Measurements from ENCODE around the gene ARHGDIB.

The ARHGDIB gene

DNA sequence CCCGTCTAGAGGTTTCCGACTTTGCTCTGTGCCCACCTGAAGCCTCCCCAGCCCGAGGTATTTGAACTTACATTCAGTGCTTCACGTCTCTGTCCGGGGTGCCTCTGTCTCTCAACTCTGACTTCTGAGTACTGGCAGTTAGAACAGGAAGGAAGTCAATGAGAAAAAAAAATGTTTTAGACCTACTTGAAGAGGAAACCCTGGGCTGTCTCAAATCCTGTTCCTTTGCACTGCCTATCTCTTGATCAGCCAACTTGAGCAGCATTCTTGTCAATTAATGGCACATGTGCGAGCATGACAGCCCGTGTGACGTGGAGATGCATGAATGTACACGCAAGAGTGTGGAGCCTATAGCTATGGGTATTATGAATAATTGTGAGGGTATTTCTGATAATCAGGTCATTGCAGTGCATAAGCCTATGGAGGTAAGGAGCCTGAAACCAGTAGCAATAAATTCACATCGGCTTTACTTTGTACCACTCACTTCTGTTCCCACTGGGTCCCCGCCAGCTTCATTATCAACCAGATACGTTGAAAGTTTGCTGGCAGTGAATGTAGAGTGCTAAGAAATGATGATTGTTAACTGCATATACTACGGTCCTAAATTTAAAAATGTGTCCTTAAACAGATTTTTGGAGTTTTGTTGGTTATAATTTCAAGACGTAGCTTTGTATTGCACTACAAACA, at the start of gene ARHGDIB:
Gene ARHGDIB (minus strand): TSS at position 136 of the 687 bp plus-strand sequence. CDS start 10,889 bp downstream, outside the sequence.
- no peak for DNase-seq

- DNase-seq: no peak
Observed at GRCh38 chr12:15011162-15011561, 49.8 kb upstream of the ARHGDIB start.

GRCh38 chr12:15007551-15007950, 46.1 kb upstream of the ARHGDIB start:
- DNase-seq: no peak

DNA sequence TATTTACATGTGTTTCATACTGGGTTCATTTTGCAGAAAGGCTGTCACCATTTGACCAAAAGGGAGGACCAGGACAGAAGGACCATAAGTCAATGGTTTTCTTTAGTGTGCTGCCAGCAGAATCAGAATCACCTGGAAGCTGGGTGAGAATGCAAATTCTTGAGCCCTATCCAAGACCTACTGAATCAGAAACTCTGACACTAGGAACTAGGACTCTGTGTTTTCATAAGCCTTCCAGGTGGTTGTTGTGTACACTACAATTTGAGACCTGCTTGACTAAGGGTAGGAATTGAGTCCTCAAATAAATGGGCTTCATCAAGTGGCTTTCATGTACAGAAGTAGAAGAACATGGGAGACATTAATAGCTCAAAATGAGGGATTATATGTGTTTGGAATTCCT, 43.7 kb upstream of the ARHGDIB start:
- peak; percentile 87 for DNase-seq

DNA sequence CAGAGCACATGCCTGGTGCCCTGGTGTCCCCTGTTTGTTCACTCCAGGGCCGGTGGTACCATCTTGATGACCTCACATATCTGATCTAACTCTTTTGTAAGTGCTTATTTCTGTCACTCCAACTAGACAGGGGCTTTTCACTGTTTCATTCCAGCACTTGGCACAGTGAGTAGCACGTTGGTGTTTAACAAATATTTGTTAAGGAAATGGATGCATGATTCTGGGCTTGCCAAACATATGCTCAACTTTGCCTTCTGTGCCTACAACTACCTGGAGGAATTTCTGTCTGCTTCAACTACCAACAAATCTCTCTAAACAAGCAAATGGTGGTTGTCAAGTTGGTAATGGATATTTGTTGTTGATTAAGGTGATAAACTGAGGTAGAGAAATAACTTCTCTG, 43.0 kb upstream of the ARHGDIB start:
- DNase-seq: no peak

DNA sequence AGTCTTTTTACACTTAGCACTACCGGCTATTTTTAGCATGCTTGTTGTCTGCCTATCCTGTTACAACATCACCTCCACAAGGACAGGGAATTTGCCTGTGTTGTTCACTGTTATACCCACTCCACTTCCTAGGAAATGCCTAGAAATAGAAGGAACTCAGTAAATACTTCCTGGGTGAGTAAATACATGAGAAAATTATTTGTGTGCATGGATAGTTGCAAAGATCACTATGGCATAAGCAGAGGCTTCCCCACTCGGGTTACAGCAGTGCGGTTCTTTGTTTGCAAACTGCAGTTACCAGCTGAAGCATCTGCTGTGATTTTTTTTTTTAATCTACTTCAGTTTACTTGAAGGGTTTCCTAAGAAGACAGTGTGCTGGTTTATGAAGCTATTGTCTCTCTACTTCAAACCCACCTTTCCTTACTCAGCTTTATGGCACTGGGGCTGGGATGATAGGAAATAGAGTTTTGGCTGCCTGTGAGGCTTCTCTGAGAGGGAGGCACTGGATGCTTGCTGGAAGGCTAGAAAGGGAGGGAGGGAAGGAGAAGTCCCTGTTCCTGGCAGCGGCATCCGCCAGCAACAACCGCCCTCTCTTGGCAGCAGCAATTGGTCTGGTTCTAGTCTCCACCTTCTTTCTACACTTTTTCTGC, 40.5 kb upstream of the ARHGDIB start:
- peak; percentile 42 for DNase-seq

GRCh38 chr12:15000575-15000974, 39.2 kb upstream of the ARHGDIB start:
- DNase-seq: no peak

DNA sequence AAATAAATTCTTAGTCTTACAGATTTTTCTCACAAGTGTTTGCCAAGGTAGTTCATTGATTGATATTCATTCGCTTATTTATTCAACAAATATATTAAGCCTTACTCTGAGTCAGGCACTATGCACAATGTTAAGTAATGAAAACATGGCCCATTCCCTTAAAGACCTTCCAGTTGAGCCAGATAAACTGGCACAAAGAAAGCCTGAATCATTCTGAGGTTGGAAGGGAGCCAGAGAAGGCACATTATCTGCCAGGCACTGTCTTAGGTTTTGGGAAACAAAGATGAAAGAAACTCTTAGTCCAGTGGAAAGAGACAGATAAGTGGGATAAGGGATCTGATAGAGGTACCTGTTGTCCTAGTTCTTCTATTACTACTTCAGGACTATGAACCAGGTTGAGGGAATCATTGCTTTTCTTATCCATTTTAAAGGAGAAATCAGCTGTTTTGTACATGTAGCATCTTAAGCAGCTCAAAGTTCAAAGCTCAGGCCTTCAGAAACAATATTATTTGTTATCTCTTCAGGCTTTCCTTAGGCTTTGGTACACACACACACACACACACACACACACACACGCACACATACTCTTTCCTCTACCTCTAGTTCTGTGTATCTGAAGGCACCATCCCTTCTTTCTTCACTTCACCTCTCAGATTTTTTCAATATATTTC, 38.4 kb upstream of the ARHGDIB start:
- DNase-seq: no peak

DNA sequence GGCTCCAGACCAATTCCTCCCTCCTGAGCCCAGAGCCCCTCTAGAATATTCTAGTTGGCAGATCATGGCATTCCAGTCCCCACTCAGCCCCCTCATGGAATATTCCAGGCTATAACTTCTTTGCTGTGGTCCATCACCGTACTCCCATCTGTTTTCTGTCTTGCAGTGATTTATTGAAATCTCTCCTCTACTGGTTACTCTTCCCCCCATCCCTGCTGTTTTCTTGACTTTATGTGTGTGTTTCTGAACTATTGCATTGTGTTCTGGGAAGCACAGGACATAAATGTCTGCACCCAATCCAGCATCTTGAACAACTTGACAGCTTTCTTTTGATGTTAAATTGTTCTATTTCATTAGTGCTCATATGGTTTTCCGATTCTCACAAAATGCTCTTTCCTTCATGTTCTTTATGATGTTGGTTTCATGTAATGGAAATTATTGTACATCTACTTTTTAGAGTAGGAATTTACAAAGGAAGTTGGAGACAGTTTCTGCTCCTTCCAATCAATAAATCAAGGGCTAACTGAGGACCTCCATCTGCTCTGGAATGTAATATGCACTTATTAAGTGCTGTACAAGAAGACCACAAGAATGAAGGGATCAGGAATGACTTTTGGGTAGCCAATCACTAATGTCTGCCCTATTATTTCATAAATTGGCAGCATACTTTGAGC, 37.8 kb upstream of the ARHGDIB start:
- DNase-seq: no peak

- DNase-seq: no peak
Observed at GRCh38 chr12:14997998-14998397, 36.6 kb upstream of the ARHGDIB start.

DNA sequence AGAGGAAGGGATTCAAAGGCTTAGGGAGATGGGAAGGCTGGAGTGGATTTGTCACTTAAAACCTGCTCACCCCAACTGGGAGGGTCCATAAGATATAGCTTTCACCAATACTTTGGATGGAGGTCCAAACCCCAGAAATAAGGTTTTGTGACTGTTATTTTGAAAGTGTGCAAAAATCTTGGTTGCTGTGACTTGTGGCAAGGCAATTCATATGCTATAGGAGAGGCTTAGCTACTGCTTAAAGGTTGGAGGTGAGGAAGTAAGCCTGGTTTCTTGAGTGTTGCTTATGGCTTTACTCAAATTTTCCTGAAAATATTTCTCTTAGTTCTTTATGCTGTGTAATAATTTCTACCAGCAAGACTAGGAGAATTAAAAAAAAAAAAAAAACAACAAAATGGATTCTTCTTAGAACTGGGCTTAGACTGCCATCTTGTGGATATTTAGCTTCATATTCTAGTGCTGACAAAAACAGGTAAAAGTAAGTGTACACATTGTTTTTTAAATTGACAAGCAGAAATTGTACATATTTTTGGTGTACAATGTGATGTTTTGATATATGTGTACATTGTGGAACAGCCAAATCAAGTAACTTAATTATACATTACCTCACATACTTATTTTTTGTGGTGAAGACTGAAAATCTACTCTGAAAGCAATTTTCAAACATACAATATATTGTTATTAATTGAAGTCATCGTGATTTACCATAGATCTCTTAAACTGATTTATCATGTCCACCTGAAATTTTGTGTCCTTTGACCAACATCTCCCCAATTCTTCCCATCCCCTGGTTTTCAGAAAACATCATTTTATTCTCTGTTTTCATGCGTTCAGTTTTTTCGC, 34.4 kb upstream of the ARHGDIB start:
- peak; percentile 2 for DNase-seq

GRCh38 chr12:14994610-14995009, 33.2 kb upstream of the ARHGDIB start:
- no peak for DNase-seq

DNA sequence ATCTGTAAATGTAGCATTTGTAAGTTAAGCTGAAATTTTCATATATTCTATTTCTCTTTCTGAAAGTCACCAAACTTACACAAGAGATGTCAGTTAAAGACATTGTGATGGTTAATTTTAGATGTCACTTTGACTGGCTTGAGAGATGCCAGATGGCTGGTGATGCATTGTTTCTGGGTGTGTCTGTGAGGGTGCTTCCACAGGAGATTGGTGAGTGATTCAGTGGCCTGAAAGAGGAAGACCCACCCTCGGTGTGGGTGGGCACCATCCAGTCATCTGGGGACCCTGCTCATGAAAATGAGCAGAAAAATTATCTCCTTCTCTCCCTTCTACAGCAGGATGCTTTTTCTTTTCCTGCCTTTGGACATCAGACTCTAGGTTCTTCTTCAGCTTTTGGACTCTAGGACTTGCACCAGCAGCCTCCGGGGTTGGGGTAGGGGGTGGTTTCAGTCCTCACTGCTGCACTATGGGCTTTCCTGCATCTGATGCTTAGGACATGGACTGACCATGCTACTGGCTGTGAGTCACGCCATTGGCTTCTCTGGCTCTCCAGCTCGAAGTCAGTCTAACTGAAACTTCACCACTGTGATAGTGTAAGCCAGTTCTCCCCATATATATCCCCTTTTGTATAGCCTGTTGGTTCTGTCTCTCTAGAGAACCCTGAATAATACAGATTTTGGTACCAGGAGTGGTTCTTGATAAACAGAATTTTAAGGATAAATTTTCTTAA, 32.3 kb upstream of the ARHGDIB start:
- DNase-seq: no peak

DNA sequence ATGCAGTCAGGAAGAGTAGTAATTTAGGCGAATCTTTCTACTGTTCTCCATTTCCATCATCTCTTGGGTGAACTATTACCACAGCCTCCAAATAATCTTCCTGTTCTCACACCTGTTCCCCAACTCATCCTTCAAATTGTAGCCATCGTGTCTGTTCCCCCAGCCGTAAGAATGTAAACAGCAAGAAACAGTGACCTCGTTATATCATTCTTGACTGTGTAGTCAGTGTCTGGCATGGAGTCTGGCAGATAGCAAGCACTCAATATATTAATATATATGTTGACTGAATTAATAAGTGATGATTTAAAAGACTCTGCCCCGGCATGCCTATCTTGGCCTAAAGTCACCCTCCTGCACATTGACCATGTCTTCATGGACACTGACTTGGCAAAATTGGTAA, 31.7 kb upstream of the ARHGDIB start:
- no peak for DNase-seq

GRCh38 chr12:14992673-14993072, 31.3 kb upstream of the ARHGDIB start:
- DNase-seq: no peak

GRCh38 chr12:14991069-14991468, 29.7 kb upstream of the ARHGDIB start:
- DNase-seq: no peak

- no peak for DNase-seq
Observed at GRCh38 chr12:14989790-14990189, 28.4 kb upstream of the ARHGDIB start.

DNA sequence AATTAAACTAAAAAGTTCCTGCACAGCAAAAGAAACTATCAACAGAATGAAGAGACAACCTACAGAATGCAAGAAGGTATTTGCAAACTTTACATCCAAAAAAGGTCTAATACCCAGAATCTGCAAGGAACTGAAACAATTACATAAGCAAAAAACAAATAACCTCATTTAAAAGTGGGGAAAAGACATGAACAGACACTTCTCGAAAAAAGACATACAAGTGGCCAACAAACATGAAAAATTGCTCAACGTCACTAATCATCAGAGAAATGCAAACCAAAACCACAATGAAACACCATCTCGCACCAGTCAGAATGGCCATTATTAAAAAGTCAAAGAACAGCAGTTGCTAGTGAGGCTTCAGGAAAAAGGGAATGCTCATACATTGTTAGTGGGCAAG, 26.6 kb upstream of the ARHGDIB start:
- no peak for DNase-seq

DNA sequence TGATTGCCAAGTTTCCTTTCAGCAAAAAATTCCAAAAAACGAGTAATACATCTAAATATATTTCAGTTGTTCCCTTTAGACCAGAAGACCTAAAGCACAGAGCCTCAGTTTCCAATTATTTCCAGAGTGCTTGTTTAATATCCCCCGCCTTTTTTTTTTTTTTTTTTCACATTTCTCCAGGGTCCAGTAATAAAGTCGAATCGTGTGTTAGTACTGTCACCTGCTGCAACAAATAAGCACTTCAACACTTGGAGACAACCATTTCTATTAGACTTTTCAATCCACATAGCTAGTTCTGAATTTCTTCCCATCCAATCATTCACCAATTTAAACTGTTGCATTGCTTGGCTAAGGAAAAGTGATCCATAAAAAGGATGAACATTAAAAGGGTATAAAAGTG, 25.0 kb upstream of the ARHGDIB start:
- DNase-seq: no peak

GRCh38 chr12:14984766-14985285, 23.4 kb upstream of the ARHGDIB start:
- DNase-seq: no peak

GRCh38 chr12:14984036-14984435, 22.6 kb upstream of the ARHGDIB start:
- DNase-seq: no peak

DNA sequence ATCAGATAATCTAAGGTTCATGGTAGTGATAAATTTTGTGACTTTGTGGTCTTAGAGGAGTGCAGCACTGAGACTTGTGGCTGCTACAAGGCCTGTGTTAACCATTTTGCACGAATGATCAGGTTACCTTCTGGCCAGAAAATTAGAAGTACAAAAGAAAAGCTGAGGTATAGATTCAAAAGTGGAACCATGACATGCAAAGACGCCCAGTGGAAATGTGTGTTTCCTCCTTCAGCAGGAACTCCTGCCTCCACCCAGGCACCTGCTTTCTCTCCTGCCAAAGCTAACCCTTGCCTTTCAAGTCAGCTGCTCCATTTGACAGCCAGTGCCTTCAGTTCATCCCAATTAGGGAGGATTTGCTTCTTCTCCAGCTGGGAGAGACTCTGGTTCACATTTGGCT, 21.6 kb upstream of the ARHGDIB start:
- no peak for DNase-seq

Measured in DMS79 (cell line).